OCI-LY1 (cell line): ENCODE data around the gene PDXDC1.
"Not testable (repeated sequence)": the region's sequence is repeated elsewhere in the genome, so short reads cannot be mapped to it uniquely, and the experiment has no call there.

Experiments used
- EZH2 ChIP-seq: fragments of 200-600 bp; sonication (generic), shearing (Covaris generic); IDR thresholded peaks from 2 replicates; pipeline ENCODE4 v1.8.0; 2017; ENCODE audit warnings: borderline replicate concordance, mixed run types, mild to moderate bottlenecking, antibody characterized with exemption, low read length, moderate library complexity, mixed read lengths
- TF ChIP-seq, protein P1 (sequence below): fragments of 200-600 bp; sonication (generic), shearing (Covaris generic); IDR thresholded peaks from 2 replicates; pipeline ENCODE4 v1.5.1; 2017; ENCODE audit warnings: mild to moderate bottlenecking, antibody characterized with exemption, low read length, moderate library complexity, mixed read lengths

DNA sequence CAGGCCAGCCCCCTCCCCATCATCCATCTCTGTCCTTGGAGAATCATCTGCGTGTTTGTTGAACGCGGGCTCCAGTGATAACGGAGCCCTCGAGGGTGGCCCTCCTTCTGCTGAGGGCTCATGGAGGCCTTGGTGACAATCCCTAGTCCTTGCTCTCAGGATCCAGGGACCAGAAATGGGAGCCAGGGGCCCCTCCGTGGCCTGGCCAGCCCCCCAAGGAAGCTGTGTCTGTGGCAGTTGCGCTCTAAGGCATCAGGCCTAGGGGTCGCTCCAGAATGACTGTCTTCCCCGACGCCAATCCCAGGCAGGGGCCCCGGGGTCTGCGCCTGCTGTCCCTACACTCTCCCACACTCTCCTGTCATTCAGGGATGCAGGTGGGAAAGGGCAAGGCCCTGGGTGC is 174.4 kb downstream of the PDXDC1 start:
- TF ChIP-seq, protein P1, sequence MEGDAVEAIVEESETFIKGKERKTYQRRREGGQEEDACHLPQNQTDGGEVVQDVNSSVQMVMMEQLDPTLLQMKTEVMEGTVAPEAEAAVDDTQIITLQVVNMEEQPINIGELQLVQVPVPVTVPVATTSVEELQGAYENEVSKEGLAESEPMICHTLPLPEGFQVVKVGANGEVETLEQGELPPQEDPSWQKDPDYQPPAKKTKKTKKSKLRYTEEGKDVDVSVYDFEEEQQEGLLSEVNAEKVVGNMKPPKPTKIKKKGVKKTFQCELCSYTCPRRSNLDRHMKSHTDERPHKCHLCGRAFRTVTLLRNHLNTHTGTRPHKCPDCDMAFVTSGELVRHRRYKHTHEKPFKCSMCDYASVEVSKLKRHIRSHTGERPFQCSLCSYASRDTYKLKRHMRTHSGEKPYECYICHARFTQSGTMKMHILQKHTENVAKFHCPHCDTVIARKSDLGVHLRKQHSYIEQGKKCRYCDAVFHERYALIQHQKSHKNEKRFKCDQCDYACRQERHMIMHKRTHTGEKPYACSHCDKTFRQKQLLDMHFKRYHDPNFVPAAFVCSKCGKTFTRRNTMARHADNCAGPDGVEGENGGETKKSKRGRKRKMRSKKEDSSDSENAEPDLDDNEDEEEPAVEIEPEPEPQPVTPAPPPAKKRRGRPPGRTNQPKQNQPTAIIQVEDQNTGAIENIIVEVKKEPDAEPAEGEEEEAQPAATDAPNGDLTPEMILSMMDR = not testable (repeated sequence)
- TF ChIP-seq EZH2 = not testable (repeated sequence)
